Tibial nerve (tissue), 4 donors: ENCODE results near the gene LAMB1. TPM values are rescaled to one million over a fixed set of nuclear protein-coding genes. Genes with fewer than 3 reads are reported as not detected.

Source experiments
- DNase-seq, 2 donors: peaks; one replicate each; pipeline ENCODE4 v3.0.0-alpha.2; 2019; ENCODE audit warnings: low spot score in 2 of 2
- H3K27ac ChIP-seq, 4 donors: fragments of 200-600 bp; sonication (generic) in 3 of 4; one replicate each; pipeline ENCODE4 v1.5.1; 2017 to 2019; ENCODE audit warnings: mild to moderate bottlenecking in 1 of 4
- H3K27me3 ChIP-seq, 2 donors: fragments of 200-600 bp; sonication (generic) in 1 of 2; one replicate each; pipeline versions ENCODE4 v1.5.1 to v1.6.0; 2017 to 2019
- H3K36me3 ChIP-seq, 3 donors: fragments of 200-600 bp; sonication (generic); one replicate each; pipeline ENCODE4 v1.5.1; 2018 to 2019
- H3K4me1 ChIP-seq, 4 donors: fragments of 200-600 bp; sonication (generic) in 3 of 4; one replicate each; pipeline ENCODE4 v1.5.1; 2017 to 2019
- H3K4me3 ChIP-seq, 4 donors: fragments of 200-600 bp; sonication (generic) in 3 of 4; one replicate each; pipeline ENCODE4 v1.5.1; 2017 to 2019; ENCODE audit warnings: mild to moderate bottlenecking in 1 of 4, moderate library complexity in 1 of 4
- H3K9me3 ChIP-seq, 4 donors: fragments of 200-600 bp; sonication (generic) in 3 of 4; one replicate each; pipeline ENCODE4 v1.5.1; 2017 to 2019
- EP300 ChIP-seq, 2 donors: sonication (generic); formaldehyde crosslinking; IDR thresholded peaks; one replicate each; pipeline ENCODE4 v1.6.1; 2017; ENCODE audit warnings: antibody characterized with exemption in 2 of 2, mild to moderate bottlenecking in 1 of 2
- POLR2A ChIP-seq, 2 donors: fragments of 450-650 bp; IDR thresholded peaks; one replicate each; pipeline ENCODE4 v1.6.1; 2017; ENCODE audit warnings: antibody characterized with exemption in 2 of 2, mild to moderate bottlenecking in 2 of 2, moderate library complexity in 2 of 2
- WGBS, 2 donors: methylation state at CpG; one replicate each; pipeline ENCODE4 v1.1.5; 2018; 5-methylcytosine and 5-hydroxymethylcytosine counted together
- total RNA-seq, 4 donors: library from RNA; depleted of rRNA; stranded (reverse); fragments of >200 nt; gene quantifications; one replicate each; pipeline ENCODE4 v1.1.0, GENCODE V29; 2016
- TF ChIP-seq, protein P1 (sequence below), 5 experiments: fragments of 200-600 bp in 3 of 5; fragments of 450-650 bp in 2 of 5; sonication (generic) in 3 of 5; IDR thresholded peaks; one replicate each; pipeline ENCODE4 v1.5.1; 2016 to 2019; ENCODE audit warnings: antibody characterized with exemption in 5 of 5, mild to moderate bottlenecking in 3 of 5, moderate library complexity in 2 of 5

LAMB1 gene
- total RNA-seq, 4 donors from 2014 or later, result 232 to 563 (median 357) TPM

DNA sequence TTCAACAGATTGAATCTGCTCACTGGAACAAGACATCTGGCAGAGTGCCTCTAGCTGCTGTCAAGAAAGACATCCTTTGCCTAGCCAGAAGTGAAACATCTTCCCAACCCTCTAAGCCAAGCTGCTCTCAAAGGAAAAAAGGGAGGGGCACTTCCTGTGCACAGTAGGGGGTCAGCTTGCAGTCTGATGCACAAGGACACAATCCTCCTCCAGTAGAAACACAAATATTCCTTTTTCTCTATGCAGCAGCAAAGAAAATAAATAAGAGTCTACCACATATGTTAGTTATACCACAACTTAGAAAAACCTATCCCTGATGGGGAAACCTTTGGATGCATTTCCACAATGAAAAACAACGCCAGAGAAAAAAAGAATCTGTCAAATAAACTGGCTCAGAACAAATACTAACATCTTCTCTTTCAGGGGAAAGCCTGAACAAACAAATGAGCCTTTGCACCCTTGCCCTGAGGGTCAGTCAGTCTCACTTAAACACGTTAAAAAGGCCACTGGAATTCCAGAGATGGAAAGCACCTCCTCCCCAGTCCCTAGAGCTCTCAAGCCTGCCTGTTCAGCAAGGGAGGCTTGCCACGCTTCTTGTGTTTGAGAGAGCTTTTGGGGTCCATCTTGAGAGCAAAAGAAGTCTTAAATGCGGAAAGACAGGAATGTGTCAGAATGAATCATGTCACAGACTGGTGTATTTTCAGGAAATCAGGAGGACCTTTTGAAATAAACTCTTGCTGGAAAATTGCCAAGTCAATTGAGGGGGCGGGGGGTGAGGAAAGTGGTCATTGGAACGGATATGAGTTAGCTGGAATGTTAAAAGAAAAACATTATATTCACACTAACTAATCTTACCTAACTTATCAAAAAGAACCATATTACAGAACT, 7.5 kb downstream of the LAMB1 start:
- Histone ChIP-seq H3K36me3 (peaks cover 0 to 32% (median 0%) of the 10 kb centered on the region in 3 donors), H3K27ac (peak overlapping the region; percentile 64 to 91 (median 78)), H3K27me3 (no peaks in the 10 kb centered on the region), H3K9me3 (no peaks in the 10 kb centered on the region), H3K4me3 (no peak overlapping the region), H3K4me1 (peaks cover 4 to 94% (median 51%) of the 10 kb centered on the region in 4 donors)
- DNase-seq, result peak in 1 of 2 donors; percentile 58
- peak in 1 of 2 donors; percentile 24 for TF ChIP-seq EP300 (IDR thresholded peaks at IDR 0.05)
- TF ChIP-seq, protein P1, sequence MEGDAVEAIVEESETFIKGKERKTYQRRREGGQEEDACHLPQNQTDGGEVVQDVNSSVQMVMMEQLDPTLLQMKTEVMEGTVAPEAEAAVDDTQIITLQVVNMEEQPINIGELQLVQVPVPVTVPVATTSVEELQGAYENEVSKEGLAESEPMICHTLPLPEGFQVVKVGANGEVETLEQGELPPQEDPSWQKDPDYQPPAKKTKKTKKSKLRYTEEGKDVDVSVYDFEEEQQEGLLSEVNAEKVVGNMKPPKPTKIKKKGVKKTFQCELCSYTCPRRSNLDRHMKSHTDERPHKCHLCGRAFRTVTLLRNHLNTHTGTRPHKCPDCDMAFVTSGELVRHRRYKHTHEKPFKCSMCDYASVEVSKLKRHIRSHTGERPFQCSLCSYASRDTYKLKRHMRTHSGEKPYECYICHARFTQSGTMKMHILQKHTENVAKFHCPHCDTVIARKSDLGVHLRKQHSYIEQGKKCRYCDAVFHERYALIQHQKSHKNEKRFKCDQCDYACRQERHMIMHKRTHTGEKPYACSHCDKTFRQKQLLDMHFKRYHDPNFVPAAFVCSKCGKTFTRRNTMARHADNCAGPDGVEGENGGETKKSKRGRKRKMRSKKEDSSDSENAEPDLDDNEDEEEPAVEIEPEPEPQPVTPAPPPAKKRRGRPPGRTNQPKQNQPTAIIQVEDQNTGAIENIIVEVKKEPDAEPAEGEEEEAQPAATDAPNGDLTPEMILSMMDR (IDR thresholded peaks at IDR 0.05), result no peak
- 7 to 10% methylated on average over 6 of the region's 6 CpGs for WGBS, 2 donors

- peaks cover 4 to 94% (median 47%) of the 10 kb centered on the region in 4 donors for H3K4me1 ChIP-seq
- DNase-seq, result no peak
- H3K9me3 ChIP-seq, result no peaks in the 10 kb centered on the region
- 24 to 31% methylated on average over 2 of the region's 2 CpGs for WGBS, 2 donors
- H3K4me3 ChIP-seq, result no peak overlapping the region
- TF ChIP-seq EP300 (IDR thresholded peaks at IDR 0.05), result no peak
- TF ChIP-seq, protein P1 (IDR thresholded peaks at IDR 0.05), result no peak
- no peak for TF ChIP-seq POLR2A (IDR thresholded peaks at IDR 0.05)
- no peaks in the 10 kb centered on the region for H3K27me3 ChIP-seq
- peak overlapping the region; percentile 64 to 91 (median 78) for H3K27ac ChIP-seq
- peaks cover 0 to 41% (median 0%) of the 10 kb centered on the region in 3 donors for H3K36me3 ChIP-seq
Measured at GRCh38 chr7:107994421-107995030, 8.4 kb downstream of the LAMB1 start.

DNA sequence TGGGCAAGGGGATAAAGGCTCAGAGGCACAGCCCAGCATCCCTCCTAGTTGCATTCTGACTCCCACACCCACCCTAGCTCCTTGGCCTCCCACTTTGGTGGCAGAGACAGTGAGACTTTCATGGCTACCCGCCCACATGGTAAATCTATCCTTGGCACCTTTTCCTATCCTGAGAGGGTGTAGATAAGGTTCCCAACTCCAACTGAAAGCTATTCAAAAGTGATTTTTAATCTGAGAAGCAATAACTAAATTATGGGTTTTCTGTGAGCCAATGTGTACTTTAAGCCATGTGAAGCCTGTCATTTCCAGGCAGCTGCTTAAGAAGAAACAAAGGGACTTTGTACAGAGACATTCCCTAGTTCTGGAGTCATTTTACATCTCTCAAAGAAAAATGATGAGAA, 9.1 kb downstream of the LAMB1 start:
- peak in 1 of 2 donors; percentile 50 for TF ChIP-seq EP300 (IDR thresholded peaks at IDR 0.05)
- TF ChIP-seq, protein P1 (IDR thresholded peaks at IDR 0.05), result no peak
- no peak for TF ChIP-seq POLR2A (IDR thresholded peaks at IDR 0.05)
- peaks cover 0 to 45% (median 0%) of the 10 kb centered on the region in 3 donors for H3K36me3 ChIP-seq
- no peaks in the 10 kb centered on the region for H3K27me3 ChIP-seq
- no peaks in the 10 kb centered on the region for H3K9me3 ChIP-seq
- peak overlapping the region; percentile 64 to 91 (median 78) for H3K27ac ChIP-seq
- 30 to 42% methylated on average over 1 of the region's 1 CpG for WGBS, 2 donors
- peaks cover 4 to 93% (median 46%) of the 10 kb centered on the region in 4 donors for H3K4me1 ChIP-seq
- H3K4me3 ChIP-seq, result no peak overlapping the region
- no peak for DNase-seq

GRCh38 chr7:107989618-107990373, 13.2 kb downstream of the LAMB1 start:
- Histone ChIP-seq H3K4me1 (peaks cover 1 to 60% (median 28%) of the 10 kb centered on the region in 4 donors), H3K4me3 (no peak overlapping the region), H3K36me3 (peaks cover 0 to 73% (median 0%) of the 10 kb centered on the region in 3 donors), H3K27ac (peak overlapping the region in 2 of 4 donors; percentile 56 to 88), H3K9me3 (no peaks in the 10 kb centered on the region), H3K27me3 (no peaks in the 10 kb centered on the region)
- 49 to 57% methylated on average over 9 of the region's 9 CpGs for WGBS, 2 donors
- DNase-seq, result no peak
- no peak for TF ChIP-seq POLR2A (IDR thresholded peaks at IDR 0.05)
- TF ChIP-seq EP300 (IDR thresholded peaks at IDR 0.05), result no peak
- TF ChIP-seq, protein P1 (IDR thresholded peaks at IDR 0.05), result no peak
